ENCODE data around the gene KCNK3.

DNA sequence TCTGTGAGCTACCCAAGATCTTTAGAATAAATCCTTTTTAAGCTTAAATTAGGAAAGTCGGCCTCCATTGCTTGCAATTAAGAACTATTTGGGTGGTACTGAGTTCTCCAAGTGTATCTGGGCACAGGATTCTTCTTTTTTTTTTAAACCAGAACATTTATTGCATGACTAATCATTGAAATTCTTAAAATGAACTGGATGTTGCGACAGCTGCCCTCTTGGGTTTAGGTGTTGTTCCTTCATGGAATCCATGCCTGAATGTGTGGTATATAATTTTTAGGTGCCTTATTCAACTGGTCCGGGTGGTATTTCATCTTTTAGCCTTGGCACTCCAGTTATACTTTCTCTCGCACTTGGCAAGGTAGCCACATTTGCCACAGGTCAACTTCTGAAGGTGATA lies 14.5 kb upstream of the KCNK3 start:
- TF ChIP-seq, protein P1, sequence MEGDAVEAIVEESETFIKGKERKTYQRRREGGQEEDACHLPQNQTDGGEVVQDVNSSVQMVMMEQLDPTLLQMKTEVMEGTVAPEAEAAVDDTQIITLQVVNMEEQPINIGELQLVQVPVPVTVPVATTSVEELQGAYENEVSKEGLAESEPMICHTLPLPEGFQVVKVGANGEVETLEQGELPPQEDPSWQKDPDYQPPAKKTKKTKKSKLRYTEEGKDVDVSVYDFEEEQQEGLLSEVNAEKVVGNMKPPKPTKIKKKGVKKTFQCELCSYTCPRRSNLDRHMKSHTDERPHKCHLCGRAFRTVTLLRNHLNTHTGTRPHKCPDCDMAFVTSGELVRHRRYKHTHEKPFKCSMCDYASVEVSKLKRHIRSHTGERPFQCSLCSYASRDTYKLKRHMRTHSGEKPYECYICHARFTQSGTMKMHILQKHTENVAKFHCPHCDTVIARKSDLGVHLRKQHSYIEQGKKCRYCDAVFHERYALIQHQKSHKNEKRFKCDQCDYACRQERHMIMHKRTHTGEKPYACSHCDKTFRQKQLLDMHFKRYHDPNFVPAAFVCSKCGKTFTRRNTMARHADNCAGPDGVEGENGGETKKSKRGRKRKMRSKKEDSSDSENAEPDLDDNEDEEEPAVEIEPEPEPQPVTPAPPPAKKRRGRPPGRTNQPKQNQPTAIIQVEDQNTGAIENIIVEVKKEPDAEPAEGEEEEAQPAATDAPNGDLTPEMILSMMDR (conservative IDR thresholded peaks at IDR 0.05; ENCODE audit: low read length): no peak
- TF ChIP-seq EZH2phosphoT487 (IDR thresholded peaks at IDR 0.05; ENCODE audit: borderline replicate concordance, low read depth, low read length): no peak
